ENCODE data around the gene GYS2. TPM values are rescaled to one million over a fixed set of nuclear protein-coding genes. Genes with fewer than 3 reads are reported as not detected.

Gene GYS2
- total and polyA plus RNA-seq, 2 donors (not counting 1 experiment from before 2014, with no cell fraction given): not detected

- Histone ChIP-seq H4K20me1 (ENCODE audit: control insufficient read depth, extremely low read depth, insufficient read depth, low read length) (no peaks in the 10 kb centered on the region), H2AFZ (ENCODE audit: low read length) (no peak overlapping the region), H3K9ac (ENCODE audit: insufficient read depth, low read length) (no peak overlapping the region), H3K4me2 (ENCODE audit: extremely low read depth, insufficient read depth, low read length) (no peak overlapping the region), H3K4me3 (replicated peaks in 1 of 4; ENCODE audit: control extremely low read depth in 1 of 4, insufficient read depth in 1 of 4, low read depth in 3 of 4, low read length in 4 of 4) (no peak overlapping the region), H3K79me2 (ENCODE audit: control insufficient read depth, insufficient read depth, low read length) (no peaks in the 10 kb centered on the region), H3K4me1 (ENCODE audit: control insufficient read depth, extremely low read depth, insufficient read depth, low read length) (no peaks in the 10 kb centered on the region), H3K27me3 (ENCODE audit: control insufficient read depth, insufficient read depth, low read length) (no peaks in the 10 kb centered on the region), H3K9me3 (ENCODE audit: control insufficient read depth, insufficient read depth, low read depth, low read length) (no peaks in the 10 kb centered on the region), H3K36me3 (ENCODE audit: control insufficient read depth, insufficient read depth, low read length) (no peaks in the 10 kb centered on the region), H3K27ac (ENCODE audit: insufficient read depth, low read length) (no peak overlapping the region)
- TF ChIP-seq CTCF (conservative IDR thresholded peaks at IDR 0.05 in 1 of 2, IDR thresholded peaks at IDR 0.05 in 1 of 2; ENCODE audit: low read depth in 1 of 2, low read length in 2 of 2) (no peak), EZH2 (IDR thresholded peaks at IDR 0.05; ENCODE audit: low read length, missing control alignments) (no peak)
- no peak for DNase-seq (ENCODE audit: low read depth in 2 of 2)
Measured at GRCh38 chr12:21558100-21558679, 46.5 kb downstream of the GYS2 start.

GRCh38 chr12:21553329-21553675 lies 51.3 kb downstream of the GYS2 start:
- DNase-seq (ENCODE audit: low read depth in 2 of 2): no peak
- no peak overlapping the region for H3K9ac ChIP-seq (ENCODE audit: insufficient read depth, low read length)
- TF ChIP-seq EZH2 (IDR thresholded peaks at IDR 0.05; ENCODE audit: low read length, missing control alignments) (no peak), CTCF (conservative IDR thresholded peaks at IDR 0.05 in 1 of 2, IDR thresholded peaks at IDR 0.05 in 1 of 2; ENCODE audit: low read depth in 1 of 2, low read length in 2 of 2) (no peak)
- no peak overlapping the region for H2AFZ ChIP-seq (ENCODE audit: low read length)
- no peaks in the 10 kb centered on the region for H4K20me1 ChIP-seq (ENCODE audit: control insufficient read depth, extremely low read depth, insufficient read depth, low read length)
- H3K4me3 ChIP-seq (replicated peaks in 1 of 4; ENCODE audit: control extremely low read depth in 1 of 4, insufficient read depth in 1 of 4, low read depth in 3 of 4, low read length in 4 of 4): no peak overlapping the region
- H3K9me3 ChIP-seq (ENCODE audit: control insufficient read depth, insufficient read depth, low read depth, low read length): no peaks in the 10 kb centered on the region
- no peaks in the 10 kb centered on the region for H3K79me2 ChIP-seq (ENCODE audit: control insufficient read depth, insufficient read depth, low read length)
- no peaks in the 10 kb centered on the region for H3K4me1 ChIP-seq (ENCODE audit: control insufficient read depth, extremely low read depth, insufficient read depth, low read length)
- H3K4me2 ChIP-seq (ENCODE audit: extremely low read depth, insufficient read depth, low read length): no peak overlapping the region
- no peaks in the 10 kb centered on the region for H3K36me3 ChIP-seq (ENCODE audit: control insufficient read depth, insufficient read depth, low read length)
- H3K27ac ChIP-seq (ENCODE audit: insufficient read depth, low read length): no peak overlapping the region
- H3K27me3 ChIP-seq (ENCODE audit: control insufficient read depth, insufficient read depth, low read length): no peaks in the 10 kb centered on the region

GRCh38 chr12:21552635-21553328 lies 51.9 kb downstream of the GYS2 start:
- no peak overlapping the region for H2AFZ ChIP-seq (ENCODE audit: low read length)
- H3K79me2 ChIP-seq (ENCODE audit: control insufficient read depth, insufficient read depth, low read length): no peaks in the 10 kb centered on the region
- H3K36me3 ChIP-seq (ENCODE audit: control insufficient read depth, insufficient read depth, low read length): no peaks in the 10 kb centered on the region
- no peaks in the 10 kb centered on the region for H3K4me1 ChIP-seq (ENCODE audit: control insufficient read depth, extremely low read depth, insufficient read depth, low read length)
- no peaks in the 10 kb centered on the region for H3K9me3 ChIP-seq (ENCODE audit: control insufficient read depth, insufficient read depth, low read depth, low read length)
- no peak overlapping the region for H3K4me3 ChIP-seq (replicated peaks in 1 of 4; ENCODE audit: control extremely low read depth in 1 of 4, insufficient read depth in 1 of 4, low read depth in 3 of 4, low read length in 4 of 4)
- H3K4me2 ChIP-seq (ENCODE audit: extremely low read depth, insufficient read depth, low read length): no peak overlapping the region
- no peaks in the 10 kb centered on the region for H3K27me3 ChIP-seq (ENCODE audit: control insufficient read depth, insufficient read depth, low read length)
- no peak for DNase-seq (ENCODE audit: low read depth in 2 of 2)
- TF ChIP-seq CTCF (conservative IDR thresholded peaks at IDR 0.05 in 1 of 2, IDR thresholded peaks at IDR 0.05 in 1 of 2; ENCODE audit: low read depth in 1 of 2, low read length in 2 of 2) (no peak), EZH2 (IDR thresholded peaks at IDR 0.05; ENCODE audit: low read length, missing control alignments) (no peak)
- H4K20me1 ChIP-seq (ENCODE audit: control insufficient read depth, extremely low read depth, insufficient read depth, low read length): no peaks in the 10 kb centered on the region
- H3K27ac ChIP-seq (ENCODE audit: insufficient read depth, low read length): no peak overlapping the region
- no peak overlapping the region for H3K9ac ChIP-seq (ENCODE audit: insufficient read depth, low read length)
